Measurements from ENCODE around the gene C5orf46.

C5orf46 gene

DNA sequence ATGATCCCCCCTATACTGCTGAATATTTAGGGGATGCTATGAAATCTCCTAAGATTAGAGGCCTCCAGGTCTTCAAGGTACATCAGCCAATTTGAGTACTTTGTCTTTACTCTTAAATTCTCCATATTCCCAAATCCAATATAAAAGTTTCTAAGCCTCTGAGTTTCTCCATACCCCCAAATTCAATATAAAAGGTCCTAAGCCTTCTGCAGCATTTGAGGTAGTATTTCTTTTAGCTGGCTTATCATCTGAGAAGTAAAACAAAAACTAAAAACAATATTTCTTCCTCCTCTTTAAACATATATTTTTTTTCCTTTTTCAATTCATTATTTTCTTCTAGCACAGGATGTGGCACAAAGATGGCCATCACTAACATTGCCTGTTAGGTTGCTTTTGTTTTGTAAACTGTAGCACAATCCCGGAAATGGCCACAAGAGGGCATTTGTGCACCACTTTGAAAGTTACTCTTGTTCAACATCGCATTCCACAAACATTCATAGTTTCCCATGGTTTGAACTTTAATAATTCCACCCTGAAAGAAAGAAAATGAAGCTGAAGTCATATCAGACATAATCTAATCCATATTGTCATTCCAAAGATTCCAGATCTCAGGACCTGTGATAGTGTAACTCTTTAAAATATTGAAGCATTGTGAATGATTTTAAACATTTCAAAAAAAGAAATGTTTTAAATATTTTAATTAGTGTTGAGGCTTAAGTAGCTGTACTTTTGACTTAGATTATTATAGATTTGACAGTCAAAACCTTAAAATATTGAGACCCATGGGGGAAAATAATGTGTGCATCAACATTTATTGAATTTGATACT lies 48.8 kb downstream of the C5orf46 start:
- peak; percentile 44 for DNase-seq (ENCODE audit: low read depth)

DNA sequence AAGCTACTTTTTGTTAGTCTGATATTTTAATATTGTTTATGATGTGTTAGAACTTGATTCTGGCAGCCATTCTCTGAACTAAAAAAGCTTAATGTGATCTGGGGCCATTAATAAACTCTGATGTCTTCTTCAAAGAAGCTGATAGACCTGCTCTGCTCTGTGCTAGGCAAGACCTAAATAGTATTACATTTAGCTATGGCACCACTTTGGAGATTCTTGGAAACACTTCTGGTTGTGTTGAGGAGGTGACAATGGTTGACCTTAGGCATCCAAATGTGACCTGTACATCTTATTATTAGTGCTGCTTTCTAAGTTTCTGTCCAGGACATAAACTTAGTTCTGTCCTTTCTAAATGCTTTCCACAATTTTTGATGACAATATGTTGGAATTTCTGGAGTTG lies 49.5 kb downstream of the C5orf46 start:
- no peak for DNase-seq (ENCODE audit: low read depth)

DNA sequence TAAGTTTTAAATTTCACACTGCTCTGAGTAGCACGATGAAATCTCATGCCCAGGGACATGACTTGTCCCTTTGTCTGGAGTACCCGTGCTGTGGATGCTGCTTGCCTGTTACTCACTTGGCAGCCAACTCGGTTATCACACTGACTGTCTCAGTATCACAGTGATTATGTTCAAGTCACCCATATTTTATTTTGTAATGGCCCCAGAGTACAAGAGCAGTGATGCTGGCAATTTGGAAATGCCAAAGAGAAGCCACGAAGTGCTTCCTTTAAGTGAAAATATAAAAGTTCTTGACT lies 50.6 kb downstream of the C5orf46 start:
- no peak for DNase-seq (ENCODE audit: low read depth)

DNA sequence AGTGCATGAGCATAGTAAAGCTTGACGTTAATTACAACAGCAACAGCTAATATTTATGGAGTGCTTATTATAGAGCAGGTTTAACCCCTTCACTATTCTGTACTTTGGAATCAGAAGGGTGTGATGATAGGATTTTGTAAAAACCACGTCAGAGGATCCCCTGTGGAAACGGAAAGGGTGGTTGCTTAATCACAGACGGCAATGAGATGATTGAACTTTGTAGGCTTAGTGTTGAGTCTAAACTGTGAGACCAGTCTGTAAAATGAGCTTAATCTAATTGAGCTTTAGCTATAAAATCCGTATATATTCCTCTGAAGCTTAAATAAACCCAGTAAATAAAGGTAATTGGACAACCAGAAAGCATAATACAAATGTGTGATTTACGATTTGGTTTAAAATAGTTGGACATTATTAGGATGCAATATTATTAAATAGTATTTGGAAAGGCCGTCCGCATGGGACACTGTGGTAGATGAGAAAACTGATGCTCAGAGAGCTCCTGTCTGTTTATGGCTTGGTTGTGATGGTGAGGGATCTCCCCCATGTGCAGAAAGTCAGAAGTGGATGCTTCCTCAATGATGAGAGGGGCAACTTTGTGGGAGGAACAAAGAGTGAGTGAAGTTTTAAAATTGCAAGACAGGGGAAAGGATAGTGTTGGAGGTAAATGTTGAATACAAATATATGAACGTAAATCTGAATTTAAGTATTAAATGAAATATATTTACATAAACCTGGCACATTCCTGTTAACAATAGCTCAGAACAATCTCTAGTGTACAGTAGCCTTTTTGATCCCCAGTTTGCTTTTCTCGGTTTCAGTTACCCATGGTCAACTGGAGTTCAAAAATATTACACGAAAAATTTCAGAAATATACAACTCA lies 51.2 kb downstream of the C5orf46 start:
- no peak for DNase-seq (ENCODE audit: low read depth)

DNA sequence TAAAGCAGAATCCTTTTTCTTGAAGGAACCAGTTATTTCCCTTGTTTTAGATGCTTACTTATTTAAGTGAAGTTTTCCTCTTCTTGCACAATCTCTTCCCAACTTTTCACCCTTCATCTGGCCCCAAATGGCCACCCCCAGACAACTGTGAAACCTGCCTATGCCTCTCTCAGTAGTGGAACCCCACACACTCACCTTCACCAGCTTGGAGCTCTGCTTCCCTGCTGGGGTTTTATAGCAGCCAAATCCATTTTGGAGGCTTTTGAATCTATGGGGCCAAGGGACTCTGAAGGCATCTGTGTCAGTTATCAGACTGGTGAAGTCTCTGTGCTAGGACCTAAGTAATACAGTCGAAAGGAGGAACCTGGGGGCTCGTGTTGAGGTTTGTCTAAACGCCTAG lies 52.0 kb downstream of the C5orf46 start:
- DNase-seq (ENCODE audit: low read depth) = no peak

DNA sequence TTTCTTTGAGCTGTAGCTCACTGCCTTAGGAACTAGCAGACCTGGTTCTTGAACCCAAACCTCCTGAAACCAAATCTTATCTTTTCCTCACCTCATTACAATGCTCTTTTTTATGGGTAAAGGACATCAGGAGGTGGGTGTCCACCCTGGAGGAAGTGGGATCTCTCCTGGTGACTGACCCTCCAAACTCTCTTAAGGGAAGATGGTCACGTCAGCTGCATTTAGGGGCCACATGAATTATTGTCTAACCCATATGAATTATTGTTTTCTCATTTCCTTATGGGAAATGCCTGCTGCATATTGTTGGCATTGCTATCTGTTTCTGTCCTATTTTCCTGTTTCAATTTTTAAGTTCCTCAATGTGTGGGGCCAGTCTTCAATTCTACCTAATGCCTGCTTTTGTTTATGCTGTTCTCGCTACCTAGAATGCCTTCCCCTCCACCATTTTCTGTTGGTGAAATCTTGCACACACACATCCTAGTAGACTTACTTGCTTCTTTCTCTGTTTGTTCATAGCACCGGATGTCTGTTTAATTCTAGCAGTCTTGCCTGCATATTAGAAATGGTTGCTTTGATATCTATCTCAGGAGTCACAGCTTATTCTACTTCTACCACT lies 52.9 kb downstream of the C5orf46 start:
- DNase-seq (ENCODE audit: low read depth) = no peak

DNA sequence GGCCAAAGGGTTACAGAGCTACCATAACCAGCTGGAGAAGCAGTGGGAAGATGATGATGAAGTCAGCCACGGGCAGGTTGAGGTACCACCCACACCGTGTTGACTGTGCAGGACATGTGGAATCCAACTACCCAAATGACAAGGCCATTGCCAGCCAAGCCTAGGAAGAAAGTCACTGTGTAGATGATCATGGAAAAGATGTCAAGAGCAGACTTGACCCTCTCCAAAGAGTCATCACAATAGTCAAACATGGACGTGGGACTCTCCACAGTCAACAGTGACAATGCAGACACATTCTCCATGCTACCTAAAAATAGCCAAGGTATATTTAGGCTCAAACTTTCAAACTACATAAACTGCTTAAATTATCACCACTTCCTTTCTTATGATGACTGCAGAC lies 54.0 kb downstream of the C5orf46 start:
- no peak for DNase-seq (ENCODE audit: low read depth)

DNA sequence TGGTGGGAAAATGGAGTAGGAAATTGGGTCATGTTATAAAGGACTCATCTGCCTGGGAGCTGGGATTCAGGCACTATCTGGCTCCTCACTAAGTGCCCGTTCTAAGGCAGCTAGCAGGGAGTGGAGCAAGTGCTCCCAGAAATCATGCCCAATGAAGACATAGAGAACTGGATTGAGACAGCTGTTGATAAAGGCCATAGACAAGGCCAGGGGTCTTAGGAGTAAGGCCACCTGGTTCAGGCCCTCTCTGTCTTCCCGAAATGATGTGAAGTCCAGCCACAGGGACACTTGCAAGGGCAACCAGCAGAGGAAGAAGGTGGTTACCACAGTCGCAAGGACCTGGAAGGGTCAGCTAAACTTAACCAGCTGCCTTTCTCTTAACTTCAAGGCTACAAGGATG lies 54.8 kb downstream of the C5orf46 start:
- DNase-seq (ENCODE audit: low read depth) = no peak

DNA sequence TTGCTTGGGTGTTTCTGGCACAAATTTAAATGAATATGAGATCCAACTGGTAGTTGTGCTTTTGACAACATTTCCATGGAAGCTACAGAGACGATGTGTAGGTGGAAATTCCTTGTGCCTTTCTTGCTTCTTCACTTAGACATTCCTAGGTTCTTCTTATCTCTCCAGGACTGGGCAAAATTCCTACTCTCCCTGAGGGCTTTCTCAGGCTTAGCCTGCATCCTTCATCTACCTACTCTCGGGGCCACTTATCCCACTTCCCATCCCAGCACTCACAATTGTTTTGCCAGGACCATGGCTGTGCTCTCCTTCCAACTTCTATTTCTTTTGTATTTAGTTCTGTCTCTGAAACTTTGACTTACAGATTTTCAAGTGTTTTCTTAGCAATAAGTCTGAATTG lies 57.1 kb downstream of the C5orf46 start:
- no peak for DNase-seq (ENCODE audit: low read depth)

DNA sequence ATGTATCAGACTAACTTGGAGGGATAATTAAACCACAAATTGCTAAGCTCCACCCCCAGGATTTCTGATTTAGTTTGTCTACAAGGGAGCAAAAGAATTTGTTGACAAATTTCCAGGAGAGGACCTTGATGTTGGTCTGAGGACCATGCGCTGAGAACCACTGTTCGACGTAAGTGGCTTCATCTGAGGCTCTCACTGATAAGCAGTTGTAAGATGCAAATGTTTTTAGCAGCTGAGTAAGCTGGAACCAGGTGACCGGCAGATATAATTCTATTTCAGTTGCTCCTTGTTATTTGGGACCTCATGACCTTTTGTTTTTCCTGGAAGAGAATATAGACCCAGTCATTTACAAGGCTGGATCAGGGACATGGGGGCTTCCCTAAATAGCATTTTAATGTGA lies 60.7 kb downstream of the C5orf46 start:
- DNase-seq (ENCODE audit: low read depth) = no peak

DNA sequence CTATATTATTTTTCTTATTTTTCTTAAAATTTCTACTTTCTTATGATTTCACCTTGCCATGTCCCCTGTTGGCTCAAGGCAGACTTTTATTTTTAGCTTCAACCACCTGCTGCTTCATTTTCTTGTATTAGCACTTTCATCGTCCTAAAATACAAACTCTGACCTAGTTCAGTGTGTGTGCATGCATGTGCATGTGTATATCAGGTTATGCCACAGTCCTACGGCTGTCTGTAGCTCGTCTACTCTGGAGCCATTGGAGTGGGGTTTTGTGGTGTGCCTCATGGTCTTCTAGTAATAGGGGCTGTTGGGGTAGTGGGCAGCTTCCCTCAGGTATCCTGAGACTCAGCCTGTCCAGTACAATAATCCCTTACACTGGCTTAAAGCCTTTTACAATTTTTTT lies 61.5 kb downstream of the C5orf46 start:
- no peak for DNase-seq (ENCODE audit: low read depth)

DNA sequence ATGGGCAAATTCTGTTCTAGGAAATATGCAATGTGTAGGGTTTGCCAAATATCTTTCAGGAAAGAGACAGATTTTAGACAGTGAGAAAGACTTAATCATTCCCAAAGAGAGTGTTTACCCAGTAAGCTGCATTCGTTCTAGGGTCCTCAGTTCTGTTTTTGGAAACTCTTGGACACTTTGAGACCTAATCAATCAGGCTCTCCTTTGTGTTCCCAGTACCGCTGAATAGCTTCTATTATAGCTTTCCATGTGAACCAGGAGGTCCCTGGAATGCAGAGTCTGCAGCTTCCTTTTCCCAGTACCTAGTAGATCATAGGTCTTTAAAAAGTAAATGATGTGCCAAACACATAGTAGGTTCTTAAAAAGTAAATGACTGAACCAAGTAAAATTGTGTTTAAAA lies 63.5 kb downstream of the C5orf46 start:
- no peak for DNase-seq (ENCODE audit: low read depth)
